Measurements from ENCODE around the gene TAAR5.

DNA sequence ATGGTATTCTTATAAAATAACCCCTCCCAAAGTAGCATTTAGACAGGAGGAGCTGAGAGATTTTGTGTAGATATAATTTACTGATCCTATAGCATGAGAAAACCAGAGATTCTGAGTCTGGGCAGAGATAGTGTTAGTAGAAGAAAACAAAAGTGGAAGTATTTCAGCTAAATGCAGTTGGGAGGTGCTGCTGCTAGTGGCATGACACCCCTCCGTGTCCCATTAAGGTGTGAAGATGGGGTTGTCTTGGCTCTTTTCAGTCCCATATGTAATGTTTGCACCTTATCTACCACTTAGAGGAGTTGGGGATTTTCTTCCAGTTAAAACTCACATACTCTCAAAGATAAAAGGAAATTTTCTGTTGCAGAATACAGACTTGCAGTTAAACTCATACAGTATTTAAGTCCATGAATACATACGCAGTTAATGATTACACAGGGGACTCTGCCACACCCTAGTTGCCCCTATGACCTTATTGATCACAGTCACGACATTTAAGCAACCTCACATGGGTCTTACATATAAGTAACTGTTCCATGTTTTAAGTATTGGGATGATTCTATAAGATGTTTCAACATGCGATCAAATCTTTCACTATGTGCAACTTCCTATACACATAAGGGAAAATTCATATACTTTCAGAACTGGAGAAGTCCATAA lies 23.0 kb upstream of the TAAR5 start:
- TF ChIP-seq, protein P1, sequence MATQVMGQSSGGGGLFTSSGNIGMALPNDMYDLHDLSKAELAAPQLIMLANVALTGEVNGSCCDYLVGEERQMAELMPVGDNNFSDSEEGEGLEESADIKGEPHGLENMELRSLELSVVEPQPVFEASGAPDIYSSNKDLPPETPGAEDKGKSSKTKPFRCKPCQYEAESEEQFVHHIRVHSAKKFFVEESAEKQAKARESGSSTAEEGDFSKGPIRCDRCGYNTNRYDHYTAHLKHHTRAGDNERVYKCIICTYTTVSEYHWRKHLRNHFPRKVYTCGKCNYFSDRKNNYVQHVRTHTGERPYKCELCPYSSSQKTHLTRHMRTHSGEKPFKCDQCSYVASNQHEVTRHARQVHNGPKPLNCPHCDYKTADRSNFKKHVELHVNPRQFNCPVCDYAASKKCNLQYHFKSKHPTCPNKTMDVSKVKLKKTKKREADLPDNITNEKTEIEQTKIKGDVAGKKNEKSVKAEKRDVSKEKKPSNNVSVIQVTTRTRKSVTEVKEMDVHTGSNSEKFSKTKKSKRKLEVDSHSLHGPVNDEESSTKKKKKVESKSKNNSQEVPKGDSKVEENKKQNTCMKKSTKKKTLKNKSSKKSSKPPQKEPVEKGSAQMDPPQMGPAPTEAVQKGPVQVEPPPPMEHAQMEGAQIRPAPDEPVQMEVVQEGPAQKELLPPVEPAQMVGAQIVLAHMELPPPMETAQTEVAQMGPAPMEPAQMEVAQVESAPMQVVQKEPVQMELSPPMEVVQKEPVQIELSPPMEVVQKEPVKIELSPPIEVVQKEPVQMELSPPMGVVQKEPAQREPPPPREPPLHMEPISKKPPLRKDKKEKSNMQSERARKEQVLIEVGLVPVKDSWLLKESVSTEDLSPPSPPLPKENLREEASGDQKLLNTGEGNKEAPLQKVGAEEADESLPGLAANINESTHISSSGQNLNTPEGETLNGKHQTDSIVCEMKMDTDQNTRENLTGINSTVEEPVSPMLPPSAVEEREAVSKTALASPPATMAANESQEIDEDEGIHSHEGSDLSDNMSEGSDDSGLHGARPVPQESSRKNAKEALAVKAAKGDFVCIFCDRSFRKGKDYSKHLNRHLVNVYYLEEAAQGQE (IDR thresholded peaks at IDR 0.05; ENCODE audit: borderline replicate concordance): no peak
- no peak for TF ChIP-seq TAF1 (IDR thresholded peaks at IDR 0.05; ENCODE audit: low read depth)
